HepG2 (cell line): ENCODE measurements around the gene PLBD2. TPM values are rescaled to one million over a fixed set of nuclear protein-coding genes. Genes with fewer than 3 reads are reported as not detected.

ENCODE experiments used
- ATAC-seq: fragments of 200-7000 bp; cut with Tn5 transposase; 3 replicates; pipeline ENCODE4 v1.9.1; 2020; ENCODE audit warnings: mild to moderate bottlenecking, moderate library complexity
- BruUV-seq: library from RNA; stranded (reverse); fragments of 400-500 nt; replicated peaks from 2 replicates; lab custom pipeline; 2021; lab: Mats Ljungman, UMichigan
- CTCF ChIA-PET: fragments of 300-600 bp; formaldehyde crosslinking; extraction: SDS; loops from one replicate; lab custom pipeline; 2021; ENCODE audit warnings: low total read pairs, inconsistent platforms, low intra/inter-chr PET ratio; lab: Yijun Ruan, JAX
- POLR2A ChIA-PET: fragments of 350-600 bp; sonication (Branson Sonifier 250); formaldehyde crosslinking; loops from one replicate; lab custom pipeline; 2020; ENCODE audit warnings: antibody characterized with exemption, inconsistent platforms; lab: Yijun Ruan, JAX
- DNase-seq: peaks from one replicate; pipeline ENCODE4 v3.0.0-alpha.2; 2015; ENCODE audit warnings: low spot score
- FAIRE-seq: peaks from 3 replicates; lab custom pipeline; 2011; peaks lifted over from hg19 to GRCh38; lab: Jason Lieb, UNC
- H2AFZ ChIP-seq: one replicate; pipeline ENCODE4 v1.6.1; 2011; ENCODE audit warnings: low read length, inconsistent platforms
- H3K27ac ChIP-seq: fragments of 300-600 bp; 3 replicates; pipeline ENCODE4 v1.8.0; 2011; ENCODE audit warnings: mixed run types, mild to moderate bottlenecking, mixed read lengths, low read length, inconsistent platforms; ENCODE audit not compliant: insufficient read depth; ENCODE audit errors: extremely low read length
- H3K27me3 ChIP-seq, 2 experiments: fragments of 200-600 bp in 1 of 2; 2 replicates in 1 of 2; 3 replicates in 1 of 2; pipeline versions ENCODE4 v1.6.0 to v1.8.0; 2011; ENCODE audit warnings: low read length in 2 of 2, mild to moderate bottlenecking in 2 of 2, moderate library complexity in 2 of 2, inconsistent platforms in 1 of 2; ENCODE audit not compliant: insufficient read depth in 2 of 2, control insufficient read depth in 1 of 2
- H3K36me3 ChIP-seq, 2 experiments: fragments of 200-600 bp in 1 of 2; replicated peaks in 1 of 2; 2 replicates in 1 of 2; 3 replicates in 1 of 2; pipeline versions ENCODE4 v1.5.1 to v1.8.0; 2011; ENCODE audit warnings: low read length in 2 of 2, inconsistent platforms in 1 of 2; ENCODE audit not compliant: insufficient read depth in 2 of 2, control insufficient read depth in 1 of 2
- H3K4me1 ChIP-seq: 2 replicates; pipeline ENCODE4 v1.5.1; 2012; ENCODE audit warnings: low read length, inconsistent platforms; ENCODE audit not compliant: insufficient read depth
- H3K4me2 ChIP-seq: 2 replicates; pipeline ENCODE4 v1.6.0; 2011; ENCODE audit warnings: low read depth, low read length, inconsistent platforms
- H3K4me3 ChIP-seq, 3 experiments: fragments of 200-600 bp in 1 of 3; sonication (generic), shearing (Covaris generic) in 1 of 3; replicated peaks in 1 of 3; 2 replicates each; pipeline ENCODE4 v1.5.1; 2011 to 2016; ENCODE audit warnings: low read length in 3 of 3, inconsistent platforms in 2 of 3, low read depth in 2 of 3, mild to moderate bottlenecking in 2 of 3, control low read depth in 1 of 3, mixed read lengths in 1 of 3; ENCODE audit not compliant: insufficient read depth in 1 of 3
- H3K79me2 ChIP-seq: one replicate; pipeline ENCODE4 v1.6.1; 2011; ENCODE audit warnings: low read length, inconsistent platforms; ENCODE audit not compliant: insufficient read depth
- H3K9ac ChIP-seq: 2 replicates; pipeline ENCODE4 v1.6.0; 2011; ENCODE audit warnings: mild to moderate bottlenecking, low read depth, low read length, inconsistent platforms; ENCODE audit not compliant: insufficient read depth
- H3K9me3 ChIP-seq: 2 replicates; pipeline ENCODE4 v1.5.1; 2012; ENCODE audit warnings: mild to moderate bottlenecking, low read length
- H4K20me1 ChIP-seq: 2 replicates; pipeline ENCODE4 v1.6.0; 2011; ENCODE audit warnings: inconsistent platforms, mild to moderate bottlenecking, low read length, moderate library complexity; ENCODE audit not compliant: insufficient read depth
- AHR ChIP-seq: IDR thresholded peaks from 2 replicates; pipeline ENCODE4 v1.6.1; 2018; ENCODE audit warnings: missing genetic modification reagents, missing compliant biosample characterization
- ATF7 ChIP-seq, 2 experiments: fragments of 450-650 bp in 1 of 2; sonication (generic) in 1 of 2; formaldehyde crosslinking in 1 of 2; IDR thresholded peaks; 2 replicates each; pipeline versions ENCODE4 v1.4.0 to v1.6.1; 2016 to 2020; ENCODE audit warnings: antibody characterized with exemption in 1 of 2, mild to moderate bottlenecking in 1 of 2, missing genetic modification reagents in 1 of 2
- NCOA5 ChIP-seq: sonication (generic); formaldehyde crosslinking; IDR thresholded peaks from 2 replicates; pipeline ENCODE4 v1.4.0; 2020; ENCODE audit warnings: missing genetic modification reagents
- PLRG1 ChIP-seq: fragments of 450-650 bp; conservative IDR thresholded peaks from 2 replicates; pipeline ENCODE4 v1.6.1; 2016
- SMARCE1 ChIP-seq: fragments of 450-650 bp; IDR thresholded peaks from 2 replicates; pipeline ENCODE4 v1.6.1; 2017; ENCODE audit warnings: borderline replicate concordance
- SOX6 ChIP-seq, 2 experiments: fragments of 450-650 bp in 1 of 2; sonication (generic) in 1 of 2; formaldehyde crosslinking in 1 of 2; IDR thresholded peaks; 2 replicates each; pipeline versions ENCODE4 v1.4.0 to v1.6.1; 2017 to 2020; ENCODE audit warnings: antibody characterized with exemption in 1 of 2, mild to moderate bottlenecking in 1 of 2, missing genetic modification reagents in 1 of 2
- ZNF776 ChIP-seq: sonication (generic); formaldehyde crosslinking; IDR thresholded peaks from 2 replicates; pipeline ENCODE4 v1.4.0; 2020; ENCODE audit warnings: mild to moderate bottlenecking, missing genetic modification reagents
- ZZZ3 ChIP-seq: sonication (generic); formaldehyde crosslinking; IDR thresholded peaks from 2 replicates; pipeline ENCODE4 v1.4.0; 2020; ENCODE audit warnings: missing genetic modification reagents, mild to moderate bottlenecking, borderline replicate concordance
- WGBS: methylation state at CpG from one replicate; pipeline ENCODE4 v1.1.6; 2017; ENCODE audit warnings: low lambda C conversion rate; 5-methylcytosine and 5-hydroxymethylcytosine counted together
- in situ Hi-C: cut with HindIII; loops from 2 replicates; pipeline ENCODE4 v1.10.0; 2017; ENCODE audit warnings: low pct_unique_long_range_greater_than_20kb; ENCODE audit not compliant: extremely low pct_ligation_motif_present
- intact Hi-C: fragments of 100-400 bp; cut with micrococcal nuclease; formaldehyde crosslinking; loops from one replicate; pipeline ENCODE4 v1.10.0; 2022; ENCODE audit not compliant: unreplicated experiment
- polyA plus RNA-seq, 8 experiments: library from polyadenylated mRNA; depleted of rRNA in 3 of 8; stranded (reverse) in 7 of 8; unstranded in 1 of 8; fragments of >200 nt; fragmentation: Illumina TruSeq in 4 of 8; extraction: Trizol in 4 of 8; gene quantifications; 2 replicates each; pipeline versions ENCODE4 v1.2.1 to v1.2.3, GENCODE V29; 2011 to 2016; ENCODE audit warnings: low read depth in 4 of 8, missing spikeins in 1 of 8, mixed read lengths in 1 of 8; ENCODE audit not compliant: insufficient read depth in 1 of 8
- total RNA-seq, 5 experiments: library from RNA; depleted of rRNA; stranded (reverse); fragments of >200 nt; fragmentation: Illumina TruSeq; extraction: Trizol; gene quantifications; 2 replicates each; pipeline ENCODE4 v1.2.3, GENCODE V29; 2016; ENCODE audit warnings: low read depth in 1 of 5
- TF ChIP-seq, protein P1 (sequence below): sonication (generic); formaldehyde crosslinking; IDR thresholded peaks from 2 replicates; pipeline ENCODE4 v1.9.0; 2021; ENCODE audit warnings: mild to moderate bottlenecking, missing genetic modification reagents
- TF ChIP-seq, protein P2 (sequence below): sonication (generic); formaldehyde crosslinking; IDR thresholded peaks from 2 replicates; pipeline ENCODE4 v1.5.0; 2020; ENCODE audit warnings: missing genetic modification reagents, mild to moderate bottlenecking, borderline replicate concordance

Gene PLBD2
- total and polyA plus RNA-seq, 2 of the 13 experiments (the other 11 are each of a cell fraction or from before 2014, with no cell fraction given), result 6.7 to 8.5 TPM

DNA sequence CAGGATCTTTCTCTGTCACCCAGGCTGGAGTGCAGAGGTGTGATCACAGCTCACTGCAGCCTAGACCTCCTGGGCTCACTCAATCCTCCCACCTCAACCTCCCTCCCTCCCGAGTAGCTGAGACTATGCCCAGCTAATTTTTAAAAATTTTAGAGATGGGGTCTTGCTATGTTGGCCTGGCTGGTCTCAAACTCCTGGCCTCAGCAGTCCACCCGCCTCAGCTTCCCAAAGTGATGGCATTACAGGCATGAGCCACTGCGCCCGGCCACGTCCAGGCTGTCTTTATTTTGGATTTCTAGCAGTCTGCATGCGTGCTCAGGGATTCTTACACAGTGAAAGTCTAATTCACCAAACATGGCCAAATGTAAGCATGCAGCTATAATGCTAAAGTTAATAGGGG lies 41.3 kb upstream of the PLBD2 start:
- Histone ChIP-seq H3K9me3 (no peaks in the 10 kb centered on the region), H2AFZ (no peak overlapping the region), H4K20me1 (no peaks in the 10 kb centered on the region), H3K27ac (no peak overlapping the region), H3K79me2 (no peaks in the 10 kb centered on the region), H3K36me3 (peaks cover 5 to 7% of the 10 kb centered on the region in 2 experiments; a peak in 1 of 5 replicates), H3K27me3 (no peaks in the 10 kb centered on the region), H3K4me2 (no peak overlapping the region), H3K4me1 (no peaks in the 10 kb centered on the region), H3K4me3 (no peak overlapping the region), H3K9ac (no peak overlapping the region)
- ATAC-seq (no peak), FAIRE-seq (no peak), DNase-seq (no peak)
- ChIA-PET CTCF (no interaction called here), POLR2A (no interaction called here)
- in situ Hi-C loops, result no loop called here
- no TSS peak for BruUV-seq
- WGBS, result 93% methylated on average over 3 of the region's 6 CpGs
- TF ChIP-seq ZZZ3 (CRISPR knock-in tag), result no peak
- intact Hi-C loops, result no loop called here

DNA sequence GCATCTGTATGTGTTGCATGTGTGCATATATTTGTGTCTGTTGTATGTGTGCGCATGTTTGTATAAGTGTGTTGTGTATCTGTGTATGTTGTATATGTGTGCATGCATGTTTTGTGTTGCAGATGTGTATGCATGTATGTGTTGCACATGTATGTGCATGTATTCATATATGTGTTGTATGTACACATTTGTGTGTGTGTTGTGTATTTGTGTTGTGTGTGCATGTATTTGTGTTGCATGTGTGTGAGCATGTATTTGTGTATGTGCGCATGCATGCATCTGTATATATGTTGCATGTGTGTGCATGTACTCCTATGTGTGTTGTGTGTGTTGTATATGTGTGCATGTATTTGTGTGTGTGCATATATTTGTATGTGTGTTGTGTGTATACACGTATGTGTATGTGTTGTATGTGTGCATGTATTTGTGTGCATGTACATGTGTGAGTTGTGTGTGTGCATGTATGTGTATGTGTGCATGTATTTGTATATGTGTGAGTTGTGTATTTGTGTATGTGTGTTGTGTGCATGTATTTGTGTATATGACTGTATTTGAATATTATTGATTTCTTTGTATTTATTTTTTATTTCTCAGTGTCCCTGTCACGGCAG lies 40.2 kb upstream of the PLBD2 start:
- no peaks in the 10 kb centered on the region for H3K27me3 ChIP-seq

More for the DNA sequence above, 40.2 kb upstream of the PLBD2 start:
- Histone ChIP-seq H2AFZ (no peak overlapping the region), H4K20me1 (no peaks in the 10 kb centered on the region), H3K4me1 (no peaks in the 10 kb centered on the region), H3K79me2 (no peaks in the 10 kb centered on the region), H3K27ac (no peak overlapping the region), H3K4me2 (no peak overlapping the region), H3K9ac (no peak overlapping the region), H3K36me3 (peaks cover 5 to 7% of the 10 kb centered on the region in 2 experiments; a peak in 1 of 5 replicates), H3K9me3 (no peaks in the 10 kb centered on the region), H3K4me3 (no peak overlapping the region)
- CTCF ChIA-PET, result no interaction called here
- ATAC-seq (no peak), DNase-seq (no peak), FAIRE-seq (peak; percentile 51)
- 95% methylated on average over 4 of the region's 4 CpGs for WGBS
- POLR2A ChIA-PET, result no interaction called here
- TF ChIP-seq SOX6 (IDR thresholded peaks at IDR 0.05) (0 out of 2 replicates have a peak, but pooled peaks have one; percentile 18), SOX6 (CRISPR knock-in tag; IDR thresholded peaks at IDR 0.05) (no peak), NCOA5 (CRISPR knock-in tag) (no peak), AHR (CRISPR knock-in tag) (no peak), PLRG1 (peak; percentile 7; the same call in 1 of the 2 replicates), ZNF776 (CRISPR knock-in tag) (no peak), SMARCE1 (no peak), ATF7 (IDR thresholded peaks at IDR 0.05) (peak; percentile 10; the same call in 1 of the 2 replicates), ATF7 (CRISPR knock-in tag; IDR thresholded peaks at IDR 0.05) (no peak)
- TF ChIP-seq, protein P1, sequence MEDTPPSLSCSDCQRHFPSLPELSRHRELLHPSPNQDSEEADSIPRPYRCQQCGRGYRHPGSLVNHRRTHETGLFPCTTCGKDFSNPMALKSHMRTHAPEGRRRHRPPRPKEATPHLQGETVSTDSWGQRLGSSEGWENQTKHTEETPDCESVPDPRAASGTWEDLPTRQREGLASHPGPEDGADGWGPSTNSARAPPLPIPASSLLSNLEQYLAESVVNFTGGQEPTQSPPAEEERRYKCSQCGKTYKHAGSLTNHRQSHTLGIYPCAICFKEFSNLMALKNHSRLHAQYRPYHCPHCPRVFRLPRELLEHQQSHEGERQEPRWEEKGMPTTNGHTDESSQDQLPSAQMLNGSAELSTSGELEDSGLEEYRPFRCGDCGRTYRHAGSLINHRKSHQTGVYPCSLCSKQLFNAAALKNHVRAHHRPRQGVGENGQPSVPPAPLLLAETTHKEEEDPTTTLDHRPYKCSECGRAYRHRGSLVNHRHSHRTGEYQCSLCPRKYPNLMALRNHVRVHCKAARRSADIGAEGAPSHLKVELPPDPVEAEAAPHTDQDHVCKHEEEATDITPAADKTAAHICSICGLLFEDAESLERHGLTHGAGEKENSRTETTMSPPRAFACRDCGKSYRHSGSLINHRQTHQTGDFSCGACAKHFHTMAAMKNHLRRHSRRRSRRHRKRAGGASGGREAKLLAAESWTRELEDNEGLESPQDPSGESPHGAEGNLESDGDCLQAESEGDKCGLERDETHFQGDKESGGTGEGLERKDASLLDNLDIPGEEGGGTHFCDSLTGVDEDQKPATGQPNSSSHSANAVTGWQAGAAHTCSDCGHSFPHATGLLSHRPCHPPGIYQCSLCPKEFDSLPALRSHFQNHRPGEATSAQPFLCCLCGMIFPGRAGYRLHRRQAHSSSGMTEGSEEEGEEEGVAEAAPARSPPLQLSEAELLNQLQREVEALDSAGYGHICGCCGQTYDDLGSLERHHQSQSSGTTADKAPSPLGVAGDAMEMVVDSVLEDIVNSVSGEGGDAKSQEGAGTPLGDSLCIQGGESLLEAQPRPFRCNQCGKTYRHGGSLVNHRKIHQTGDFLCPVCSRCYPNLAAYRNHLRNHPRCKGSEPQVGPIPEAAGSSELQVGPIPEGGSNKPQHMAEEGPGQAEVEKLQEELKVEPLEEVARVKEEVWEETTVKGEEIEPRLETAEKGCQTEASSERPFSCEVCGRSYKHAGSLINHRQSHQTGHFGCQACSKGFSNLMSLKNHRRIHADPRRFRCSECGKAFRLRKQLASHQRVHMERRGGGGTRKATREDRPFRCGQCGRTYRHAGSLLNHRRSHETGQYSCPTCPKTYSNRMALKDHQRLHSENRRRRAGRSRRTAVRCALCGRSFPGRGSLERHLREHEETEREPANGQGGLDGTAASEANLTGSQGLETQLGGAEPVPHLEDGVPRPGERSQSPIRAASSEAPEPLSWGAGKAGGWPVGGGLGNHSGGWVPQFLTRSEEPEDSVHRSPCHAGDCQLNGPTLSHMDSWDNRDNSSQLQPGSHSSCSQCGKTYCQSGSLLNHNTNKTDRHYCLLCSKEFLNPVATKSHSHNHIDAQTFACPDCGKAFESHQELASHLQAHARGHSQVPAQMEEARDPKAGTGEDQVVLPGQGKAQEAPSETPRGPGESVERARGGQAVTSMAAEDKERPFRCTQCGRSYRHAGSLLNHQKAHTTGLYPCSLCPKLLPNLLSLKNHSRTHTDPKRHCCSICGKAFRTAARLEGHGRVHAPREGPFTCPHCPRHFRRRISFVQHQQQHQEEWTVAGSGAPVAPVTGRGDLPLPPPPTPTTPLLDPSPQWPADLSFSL, result peak; percentile 53
- TF ChIP-seq, protein P2, sequence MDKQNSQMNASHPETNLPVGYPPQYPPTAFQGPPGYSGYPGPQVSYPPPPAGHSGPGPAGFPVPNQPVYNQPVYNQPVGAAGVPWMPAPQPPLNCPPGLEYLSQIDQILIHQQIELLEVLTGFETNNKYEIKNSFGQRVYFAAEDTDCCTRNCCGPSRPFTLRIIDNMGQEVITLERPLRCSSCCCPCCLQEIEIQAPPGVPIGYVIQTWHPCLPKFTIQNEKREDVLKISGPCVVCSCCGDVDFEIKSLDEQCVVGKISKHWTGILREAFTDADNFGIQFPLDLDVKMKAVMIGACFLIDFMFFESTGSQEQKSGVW (CRISPR knock-in tag), result no peak
- in situ Hi-C loops, result no loop called here
- intact Hi-C loops, result no loop called here
- BruUV-seq, result no TSS peak
